Sigmoid colon (tissue), 4 donors: ENCODE results near the gene SVEP1.

ENCODE experiments used
- EP300 ChIP-seq, 4 donors: sonication (generic); formaldehyde crosslinking; IDR thresholded peaks; one replicate each; pipeline ENCODE4 v1.6.1; 2017; ENCODE audit warnings: antibody characterized with exemption in 4 of 4
- POLR2AphosphoS5 ChIP-seq, 4 donors: sonication (generic); formaldehyde crosslinking; IDR thresholded peaks; one replicate each; pipeline ENCODE4 v1.6.1; 2017; ENCODE audit warnings: antibody characterized with exemption in 4 of 4
- TF ChIP-seq, protein P1 (sequence below), 4 experiments: fragments of 450-650 bp in 3 of 4; fragments of 200-600 bp in 1 of 4; IDR thresholded peaks; one replicate each; pipeline ENCODE4 v1.5.1; 2016 to 2019; ENCODE audit warnings: antibody characterized with exemption in 4 of 4, mild to moderate bottlenecking in 3 of 4, moderate library complexity in 2 of 4

DNA sequence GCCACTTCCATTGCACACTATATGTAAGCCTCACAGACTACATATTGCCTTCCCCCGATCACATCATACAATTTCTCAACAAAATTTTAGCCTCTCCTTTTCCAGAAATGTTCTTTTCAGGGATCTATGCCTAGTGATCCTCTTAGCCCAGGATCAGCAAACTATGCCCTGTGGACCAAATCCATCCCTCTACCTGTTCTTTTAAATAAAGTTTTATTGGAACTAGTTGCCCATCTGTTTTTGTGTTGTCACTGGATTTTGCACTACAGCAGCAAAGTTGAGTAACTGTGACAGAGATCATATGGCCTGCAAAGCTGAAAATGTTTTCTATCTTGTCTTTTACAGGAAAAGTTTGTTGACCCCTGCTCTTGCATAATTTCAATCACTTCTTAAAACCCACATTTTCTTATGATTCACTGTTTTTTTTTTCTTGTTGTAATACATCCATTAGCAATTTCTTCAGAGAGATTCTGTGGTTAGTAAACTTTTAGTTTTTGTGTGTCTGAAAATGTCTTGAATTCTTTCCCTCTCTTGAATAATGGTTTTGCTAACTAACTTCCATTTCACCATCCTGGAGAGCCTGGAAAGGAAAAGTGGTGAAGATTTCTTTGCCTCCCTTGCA lies 248.9 kb downstream of the SVEP1 start:
- TF ChIP-seq, protein P1, sequence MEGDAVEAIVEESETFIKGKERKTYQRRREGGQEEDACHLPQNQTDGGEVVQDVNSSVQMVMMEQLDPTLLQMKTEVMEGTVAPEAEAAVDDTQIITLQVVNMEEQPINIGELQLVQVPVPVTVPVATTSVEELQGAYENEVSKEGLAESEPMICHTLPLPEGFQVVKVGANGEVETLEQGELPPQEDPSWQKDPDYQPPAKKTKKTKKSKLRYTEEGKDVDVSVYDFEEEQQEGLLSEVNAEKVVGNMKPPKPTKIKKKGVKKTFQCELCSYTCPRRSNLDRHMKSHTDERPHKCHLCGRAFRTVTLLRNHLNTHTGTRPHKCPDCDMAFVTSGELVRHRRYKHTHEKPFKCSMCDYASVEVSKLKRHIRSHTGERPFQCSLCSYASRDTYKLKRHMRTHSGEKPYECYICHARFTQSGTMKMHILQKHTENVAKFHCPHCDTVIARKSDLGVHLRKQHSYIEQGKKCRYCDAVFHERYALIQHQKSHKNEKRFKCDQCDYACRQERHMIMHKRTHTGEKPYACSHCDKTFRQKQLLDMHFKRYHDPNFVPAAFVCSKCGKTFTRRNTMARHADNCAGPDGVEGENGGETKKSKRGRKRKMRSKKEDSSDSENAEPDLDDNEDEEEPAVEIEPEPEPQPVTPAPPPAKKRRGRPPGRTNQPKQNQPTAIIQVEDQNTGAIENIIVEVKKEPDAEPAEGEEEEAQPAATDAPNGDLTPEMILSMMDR (IDR thresholded peaks at IDR 0.05): no peak
- TF ChIP-seq POLR2AphosphoS5 (IDR thresholded peaks at IDR 0.05): no peak
- no peak for TF ChIP-seq EP300 (IDR thresholded peaks at IDR 0.05)
